Hepatocyte (in vitro differentiated cells): ENCODE results near the gene CD79A.

Experiments used
- CTCF ChIP-seq: fragments of 200-600 bp; sonication (generic); IDR thresholded peaks from 2 replicates; pipeline ENCODE4 v1.5.1; 2016; ENCODE audit warnings: antibody characterized with exemption, mild to moderate bottlenecking; ENCODE audit not compliant: poor library complexity
- EZH2phosphoT487 ChIP-seq: fragments of 200-600 bp; sonication (generic); IDR thresholded peaks from one replicate; pipeline ENCODE4 v1.6.1; 2018; ENCODE audit warnings: antibody characterized with exemption, mild to moderate bottlenecking, low read depth, moderate library complexity; ENCODE audit not compliant: unreplicated experiment, severe bottlenecking

GRCh38 chr19:41906271-41906670 lies 29.2 kb downstream of the CD79A start:
- TF ChIP-seq CTCF (no peak), EZH2phosphoT487 (no peak)
